Ovary (tissue), 3 donors: ENCODE results near the gene TXNIP.

Experiments used
- EP300 ChIP-seq: sonication (generic); formaldehyde crosslinking; IDR thresholded peaks from one replicate; pipeline ENCODE4 v1.6.1; 2017; ENCODE audit warnings: antibody characterized with exemption
- POLR2A ChIP-seq: fragments of 450-650 bp; IDR thresholded peaks from one replicate; pipeline ENCODE4 v1.6.1; 2017; ENCODE audit warnings: antibody characterized with exemption, mild to moderate bottlenecking, moderate library complexity
- TF ChIP-seq, protein P1 (sequence below), 3 donors: fragments of 450-650 bp in 2 of 3; fragments of 200-600 bp in 1 of 3; IDR thresholded peaks; one replicate each; pipeline versions ENCODE4 v1.5.1 to v1.8.0; 2016 to 2022; ENCODE audit warnings: antibody characterized with exemption in 3 of 3, mild to moderate bottlenecking in 1 of 3
- donor health status: DM: no; HTN: no; CAD: no.

DNA sequence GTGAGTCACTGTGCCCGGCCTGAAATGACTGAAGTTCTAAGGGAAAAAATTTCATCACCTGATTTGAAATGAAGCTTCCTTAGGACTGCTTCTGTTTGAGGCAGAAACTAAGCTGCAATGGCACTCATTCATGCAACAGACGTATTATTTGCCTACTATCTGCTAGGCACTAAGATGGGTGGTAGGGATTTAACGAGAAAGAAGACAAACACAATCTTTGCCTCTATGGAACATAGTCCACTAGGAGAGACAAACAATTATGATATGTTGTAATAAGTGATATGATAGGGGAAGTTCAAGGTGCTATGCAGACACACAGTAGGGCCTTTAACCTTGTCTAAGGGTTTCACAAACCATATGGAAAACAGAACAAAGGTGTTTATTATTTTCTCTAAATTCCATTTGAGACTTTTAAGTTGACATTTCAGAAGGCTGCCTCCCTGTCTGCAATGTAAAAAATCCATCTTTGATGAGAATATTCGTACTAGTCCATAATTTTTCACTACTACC, 49.8 kb downstream of the TXNIP start:
- TF ChIP-seq, protein P1, sequence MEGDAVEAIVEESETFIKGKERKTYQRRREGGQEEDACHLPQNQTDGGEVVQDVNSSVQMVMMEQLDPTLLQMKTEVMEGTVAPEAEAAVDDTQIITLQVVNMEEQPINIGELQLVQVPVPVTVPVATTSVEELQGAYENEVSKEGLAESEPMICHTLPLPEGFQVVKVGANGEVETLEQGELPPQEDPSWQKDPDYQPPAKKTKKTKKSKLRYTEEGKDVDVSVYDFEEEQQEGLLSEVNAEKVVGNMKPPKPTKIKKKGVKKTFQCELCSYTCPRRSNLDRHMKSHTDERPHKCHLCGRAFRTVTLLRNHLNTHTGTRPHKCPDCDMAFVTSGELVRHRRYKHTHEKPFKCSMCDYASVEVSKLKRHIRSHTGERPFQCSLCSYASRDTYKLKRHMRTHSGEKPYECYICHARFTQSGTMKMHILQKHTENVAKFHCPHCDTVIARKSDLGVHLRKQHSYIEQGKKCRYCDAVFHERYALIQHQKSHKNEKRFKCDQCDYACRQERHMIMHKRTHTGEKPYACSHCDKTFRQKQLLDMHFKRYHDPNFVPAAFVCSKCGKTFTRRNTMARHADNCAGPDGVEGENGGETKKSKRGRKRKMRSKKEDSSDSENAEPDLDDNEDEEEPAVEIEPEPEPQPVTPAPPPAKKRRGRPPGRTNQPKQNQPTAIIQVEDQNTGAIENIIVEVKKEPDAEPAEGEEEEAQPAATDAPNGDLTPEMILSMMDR (IDR thresholded peaks at IDR 0.05) = no peak
- TF ChIP-seq POLR2A (no peak), EP300 (no peak)
